T-helper 2 cell treated with Interferon-gamma antibody and Interleukin-4, amounts not matched to agents 100 ng/mL and 5 ng/mL, for 36 hours (primary cell): ENCODE results near the gene FKBP5. TPM values are rescaled to one million over a fixed set of nuclear protein-coding genes. Genes with fewer than 3 reads are reported as not detected.
"Not testable (repeated sequence)": the region's sequence is repeated elsewhere in the genome, so short reads cannot be mapped to it uniquely, and the experiment has no call there.

Experiments used
- intact Hi-C: fragments of 100-400 bp; cut with micrococcal nuclease; formaldehyde crosslinking; loops from one replicate; pipeline ENCODE4 v1.15.1; 2023
- total RNA-seq: library from RNA; stranded (reverse); gene quantifications from 2 replicates; pipeline ENCODE4 v1.2.3, GENCODE V29; 2022

Gene FKBP5
- total RNA-seq, 1 donor from 2014 or later, result 78.9 TPM

- intact Hi-C loops, result loop anchor here (2.0 kb wide), 1 partner anchor 211 kb away; the partner anchor contains the start of gene PPARD
These were observed 135.4 kb downstream of the FKBP5 start for GRCh38 chr6:35553315-35553714.

GRCh38 chr6:35552285-35552917, 136.3 kb downstream of the FKBP5 start:
- intact Hi-C loops, result loop anchor here (1.0 to 2.0 kb wide), 3 partner anchors 29 to 255 kb away; partner anchors contain the start of genes DEF6 and PPARD

- intact Hi-C loops, result no loop called here
These were observed 138.3 kb downstream of the FKBP5 start for GRCh38 chr6:35550437-35550836.

- intact Hi-C loops, result no loop called here
These were observed 141.0 kb downstream of the FKBP5 start for GRCh38 chr6:35547676-35548075.

GRCh38 chr6:35544769-35545361, 143.8 kb downstream of the FKBP5 start:
- intact Hi-C loops, result no loop called here

- intact Hi-C loops, result no loop called here
These were observed 145.1 kb downstream of the FKBP5 start for GRCh38 chr6:35543459-35544193.

- intact Hi-C loops, result no loop called here
These were observed 146.9 kb downstream of the FKBP5 start for GRCh38 chr6:35541836-35542235.

GRCh38 chr6:35539223-35539622, 149.5 kb downstream of the FKBP5 start:
- intact Hi-C loops, result no loop called here

- intact Hi-C loops, result not testable (repeated sequence)
These were observed 152.9 kb downstream of the FKBP5 start for GRCh38 chr6:35535847-35536246.

- intact Hi-C loops, result no loop called here
These were observed 154.1 kb downstream of the FKBP5 start for GRCh38 chr6:35534407-35535170.

GRCh38 chr6:35533981-35534380, 154.7 kb downstream of the FKBP5 start:
- intact Hi-C loops, result no loop called here

- intact Hi-C loops, result no loop called here
These were observed 156.6 kb downstream of the FKBP5 start for GRCh38 chr6:35532126-35532525.

GRCh38 chr6:35524380-35525020, 164.2 kb downstream of the FKBP5 start:
- intact Hi-C loops, result loop anchor here (5.0 kb wide), 1 partner anchor 58 kb away; no protein-coding TSS in a partner anchor

Other genes with a start within 250 kb of the FKBP5 start
- gene FANCE, start 236.6 kb downstream of the FKBP5 start, total RNA-seq, result 14.9 and 15.4 TPM in 2 replicates
- 1,417 and 1,442 TPM in 2 replicates for gene RPL10A, start 220.5 kb downstream of the FKBP5 start, total RNA-seq
- gene TEAD3, start 191.8 kb downstream of the FKBP5 start, total RNA-seq, result 0.14 and 0.23 TPM in 2 replicates
- not detected in 2 replicates for gene TULP1, start 176.0 kb downstream of the FKBP5 start, total RNA-seq
- gene ARMC12, start 48.1 kb upstream of the FKBP5 start, total RNA-seq, result 0.86 and 0.91 TPM in 2 replicates
- not detected in 2 replicates for gene CLPSL2, start 87.7 kb upstream of the FKBP5 start, total RNA-seq
- gene CLPSL1, start 92.1 kb upstream of the FKBP5 start, total RNA-seq, result not detected in 2 replicates
- gene CLPS, start 108.4 kb upstream of the FKBP5 start, total RNA-seq, result not detected in 2 replicates
- gene LHFPL5, start 116.4 kb upstream of the FKBP5 start, total RNA-seq, result not detected in 2 replicates
- 89.4 and 94.3 TPM in 2 replicates for gene SRPK1, start 232.2 kb upstream of the FKBP5 start, total RNA-seq